Upper lobe of left lung (tissue), 4 donors: ENCODE measurements around the gene C1orf232.

Source experiments
- CTCF ChIP-seq, 6 experiments: fragments of 450-650 bp in 4 of 6; fragments of 200-600 bp in 2 of 6; sonication (generic) in 2 of 6; IDR thresholded peaks; one replicate each; pipeline ENCODE4 v1.5.1; 2016 to 2019; ENCODE audit warnings: antibody characterized with exemption in 6 of 6
- POLR2A ChIP-seq, 4 donors: fragments of 450-650 bp; IDR thresholded peaks; one replicate each; pipeline ENCODE4 v1.5.1; 2016 to 2017; ENCODE audit warnings: antibody characterized with exemption in 4 of 4, mild to moderate bottlenecking in 2 of 4

GRCh38 chr1:26130695-26131094 lies 38.1 kb downstream of the C1orf232 start:
- TF ChIP-seq CTCF (IDR thresholded peaks at IDR 0.05) (no peak), POLR2A (IDR thresholded peaks at IDR 0.05) (no peak)
